Kidney tubule cell (primary cell): ENCODE data around the gene RIC3.

Source experiments
- DNase-seq: peaks from one replicate; pipeline ENCODE4 v3.0.0-alpha.2; 2018; ENCODE audit warnings: low spot score

Gene RIC3

DNA sequence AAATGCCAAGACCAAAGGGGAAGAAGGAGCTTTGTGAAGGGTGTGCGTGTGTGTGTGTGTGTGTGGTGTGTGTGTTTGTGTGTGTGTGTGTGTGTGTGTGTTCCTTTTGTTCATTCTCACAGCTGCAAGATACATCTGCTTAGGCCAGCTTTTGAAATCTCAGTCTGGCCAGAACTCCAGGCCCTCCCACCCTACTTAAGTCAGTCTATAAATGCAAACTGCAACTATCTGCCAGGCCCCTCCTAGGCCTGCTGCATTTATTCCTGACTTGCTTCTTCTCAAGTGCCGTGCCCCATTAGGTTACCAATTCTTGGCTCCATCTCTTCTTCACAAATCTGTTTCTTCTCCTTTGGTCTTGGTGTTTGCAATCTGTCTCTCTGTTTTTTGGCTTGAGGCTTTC lies 21.6 kb upstream of the RIC3 start:
- DNase-seq: no peak

GRCh38 chr11:8186429-8186828 lies 17.6 kb upstream of the RIC3 start:
- no peak for DNase-seq

- DNase-seq: no peak
These were observed 14.3 kb upstream of the RIC3 start for GRCh38 chr11:8183111-8183510.

DNA sequence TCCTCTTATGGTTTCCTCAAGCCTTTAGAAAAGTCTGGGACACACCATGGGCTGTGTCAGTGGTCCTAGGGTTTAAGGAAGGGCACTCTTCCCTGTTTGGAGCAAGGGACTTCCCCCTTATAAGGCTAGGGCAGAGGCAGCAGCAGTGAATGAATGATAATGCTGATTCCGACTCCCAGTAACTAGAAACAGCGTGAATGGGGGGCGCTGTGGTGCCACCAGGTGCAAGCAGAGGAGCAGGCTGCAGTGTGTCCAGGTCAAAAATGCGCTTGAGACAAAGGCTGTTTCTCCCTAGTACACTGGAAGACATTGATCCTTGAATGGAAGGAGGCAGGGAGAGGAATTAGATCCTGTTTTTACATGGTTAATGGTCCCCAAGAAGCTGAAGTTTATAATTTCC lies 11.6 kb upstream of the RIC3 start:
- DNase-seq: no peak

- no peak for DNase-seq
These were observed 9.5 kb upstream of the RIC3 start for GRCh38 chr11:8178297-8178696.

GRCh38 chr11:8177136-8177535 lies 8.3 kb upstream of the RIC3 start:
- no peak for DNase-seq

DNA sequence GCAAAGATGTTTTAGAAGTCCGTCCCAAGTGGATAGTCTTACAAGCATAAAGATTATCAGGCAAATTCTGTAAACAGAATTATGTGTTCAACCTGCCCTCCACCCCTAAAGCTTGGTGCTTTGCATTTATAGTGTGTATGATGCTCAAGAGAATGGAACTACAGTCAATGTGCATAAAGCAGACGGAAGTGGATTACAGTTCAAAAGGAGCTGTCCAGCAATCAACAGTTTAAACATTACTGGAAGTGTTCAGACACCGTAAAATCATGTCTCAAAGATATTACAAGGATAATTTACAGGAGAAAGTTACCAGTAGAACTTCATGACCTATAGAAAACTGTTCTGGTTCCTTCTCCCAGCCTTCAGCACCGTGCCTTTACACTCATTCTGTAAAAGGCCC lies 1.0 kb downstream of the RIC3 start:
- peak; percentile 28 for DNase-seq

- DNase-seq: peak; percentile 4
These were observed 4.1 kb downstream of the RIC3 start for GRCh38 chr11:8164746-8165145.

GRCh38 chr11:8161627-8162304 lies 7.1 kb downstream of the RIC3 start:
- DNase-seq: peak; percentile 80

DNA sequence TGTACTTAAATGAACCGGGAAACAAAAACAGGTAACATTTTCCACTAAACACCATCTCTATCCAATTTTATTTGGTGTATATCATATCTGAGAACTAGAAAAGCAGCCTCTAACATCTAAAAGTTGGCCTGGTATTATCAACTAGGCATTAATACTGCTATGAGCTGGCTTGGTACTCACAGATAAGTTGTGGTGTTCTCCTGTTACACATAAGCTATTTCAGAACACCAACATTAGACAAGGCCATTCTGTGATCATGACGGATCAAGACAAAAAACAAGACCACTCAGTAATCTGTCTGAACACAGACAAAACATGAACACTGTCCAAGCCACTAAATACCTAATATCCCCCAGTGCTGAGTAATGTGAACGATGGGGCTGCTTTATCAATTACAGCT lies 11.9 kb downstream of the RIC3 start:
- DNase-seq: no peak

DNA sequence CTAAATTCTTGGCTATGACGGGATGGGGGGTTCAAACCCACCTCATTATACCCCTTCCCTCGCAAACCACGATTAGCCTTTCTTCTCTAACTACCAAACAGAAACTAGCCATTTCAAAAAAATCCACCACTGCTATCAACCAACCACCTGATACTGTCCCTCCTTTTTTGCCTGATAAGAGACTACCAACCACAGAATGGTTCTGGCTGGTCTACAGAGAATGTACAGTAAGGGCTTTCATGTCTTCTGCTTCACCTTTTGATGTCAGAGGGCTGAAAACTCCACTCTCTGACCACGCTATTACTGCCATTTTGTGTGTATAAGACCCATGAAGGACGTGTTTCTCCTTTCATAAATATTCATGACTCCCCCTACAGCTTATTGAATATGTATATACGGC lies 19.1 kb downstream of the RIC3 start:
- DNase-seq: no peak

DNA sequence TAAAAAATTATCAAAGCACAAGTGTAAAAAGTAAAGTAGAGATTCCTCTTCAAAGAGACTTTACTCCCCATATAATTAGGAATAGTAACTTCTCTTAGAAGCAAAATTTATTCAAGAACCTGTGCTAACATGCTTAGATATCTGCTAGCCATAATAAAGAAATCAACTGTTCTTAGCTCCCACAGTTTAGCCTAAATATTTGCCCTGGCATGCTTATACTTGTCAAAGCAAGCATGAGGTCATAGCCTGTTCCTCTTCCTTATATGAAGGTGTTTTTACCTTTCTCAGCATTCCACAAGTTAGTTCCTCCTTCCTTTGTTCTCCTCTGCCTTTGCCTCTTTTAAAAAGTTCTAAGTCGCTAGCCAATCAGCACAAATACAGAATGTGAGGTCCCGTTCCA lies 30.3 kb downstream of the RIC3 start:
- peak; percentile 31 for DNase-seq

- DNase-seq: no peak
These were observed 41.4 kb downstream of the RIC3 start for GRCh38 chr11:8127447-8127846.

DNA sequence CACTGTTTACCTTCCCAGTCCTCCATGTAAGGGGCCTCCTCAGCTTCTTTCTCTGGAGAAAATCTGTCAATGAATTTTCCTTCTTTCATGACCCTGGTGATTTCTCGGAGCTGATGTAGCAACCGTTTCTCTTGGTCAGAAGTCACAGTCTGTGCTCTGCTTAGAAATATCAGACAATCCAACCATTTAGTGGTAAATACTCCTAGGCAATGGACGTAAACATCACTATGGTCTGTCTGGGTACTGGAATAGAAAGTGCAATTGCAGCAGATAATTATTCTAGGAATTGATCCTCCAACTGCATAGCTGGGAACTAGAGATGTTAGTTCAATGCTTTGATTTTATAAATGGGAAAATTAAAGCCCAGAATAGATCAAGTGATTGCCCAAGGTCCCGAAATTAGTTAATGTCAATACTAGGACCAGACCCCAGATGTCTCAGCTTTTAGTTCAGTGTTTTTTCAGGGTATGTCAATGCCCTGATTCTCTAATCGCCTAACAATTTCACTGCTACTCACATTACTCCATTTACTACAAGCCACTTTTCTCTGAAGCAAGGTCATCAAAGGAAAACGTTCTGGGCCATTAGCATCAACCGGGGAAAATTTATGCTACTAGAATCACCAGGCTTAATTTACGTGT lies 42.1 kb downstream of the RIC3 start:
- DNase-seq: no peak

GRCh38 chr11:8122173-8122764 lies 46.6 kb downstream of the RIC3 start:
- DNase-seq: no peak

- DNase-seq: no peak
These were observed 57.2 kb downstream of the RIC3 start for GRCh38 chr11:8111636-8112035.

GRCh38 chr11:8110396-8110795 lies 58.4 kb downstream of the RIC3 start:
- DNase-seq: no peak

DNA sequence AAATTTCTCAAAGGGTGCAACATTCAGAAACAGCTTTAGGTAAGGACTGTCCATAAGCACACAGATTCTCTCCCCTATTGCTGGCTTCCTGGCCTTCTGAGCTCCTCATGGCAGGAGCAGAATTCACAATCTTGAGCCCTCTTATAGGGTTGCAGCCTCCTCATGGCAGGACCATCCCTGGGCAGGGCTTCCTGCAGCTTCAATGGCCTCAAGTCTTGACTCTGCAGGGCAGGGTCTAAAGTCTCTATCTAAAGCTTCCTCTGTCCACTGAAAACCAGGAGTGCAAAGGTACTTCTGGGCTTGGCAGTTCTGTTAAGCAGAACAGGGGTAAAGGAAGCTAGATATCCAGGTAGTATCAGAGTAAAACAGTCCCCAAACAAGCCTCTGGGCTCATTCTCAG lies 59.1 kb downstream of the RIC3 start:
- DNase-seq: no peak

DNA sequence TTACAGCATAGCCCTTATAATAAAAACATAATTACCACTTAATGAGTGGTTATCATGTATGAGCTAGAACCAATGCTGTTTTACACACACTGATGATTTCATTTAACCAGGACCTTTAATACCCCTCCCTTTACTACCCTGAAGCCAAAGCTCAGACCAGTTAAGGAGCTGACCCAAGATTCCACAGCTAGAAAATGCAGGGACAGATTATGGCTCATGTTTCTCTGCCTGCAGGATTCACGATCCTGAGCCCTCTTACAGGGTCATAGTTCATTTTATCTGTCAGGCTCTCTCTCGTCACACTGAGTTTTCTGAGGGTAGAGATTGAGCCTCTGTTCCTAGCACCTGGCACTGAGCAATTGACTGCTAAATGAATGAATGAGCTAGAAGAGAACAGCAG lies 60.4 kb downstream of the RIC3 start:
- no peak for DNase-seq

GRCh38 chr11:8107642-8108041 lies 61.2 kb downstream of the RIC3 start:
- no peak for DNase-seq

- no peak for DNase-seq
These were observed 62.1 kb downstream of the RIC3 start for GRCh38 chr11:8106679-8107078.

GRCh38 chr11:8105666-8106065 lies 63.2 kb downstream of the RIC3 start:
- DNase-seq: no peak

- DNase-seq: no peak
These were observed 63.7 kb downstream of the RIC3 start for GRCh38 chr11:8105133-8105532.

DNA sequence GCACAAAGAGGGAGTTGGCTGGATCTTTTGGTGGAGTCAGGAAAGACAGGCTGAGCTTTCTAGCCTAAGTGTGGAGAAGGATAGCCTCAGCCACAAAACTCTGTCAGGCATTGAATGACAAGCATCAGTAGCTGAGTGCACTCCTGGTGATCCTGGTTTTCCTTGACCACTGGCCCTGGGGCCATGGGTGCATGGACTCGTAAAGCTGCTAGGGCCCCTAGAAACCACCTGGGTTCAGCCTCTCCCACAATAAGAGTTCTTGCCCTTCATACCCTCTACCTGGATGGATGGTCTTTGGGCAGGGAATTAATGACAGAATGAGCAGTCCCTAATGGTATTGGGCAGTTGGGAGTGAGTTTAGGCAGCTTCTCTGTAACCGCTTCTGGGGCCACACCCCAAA lies 64.9 kb downstream of the RIC3 start:
- no peak for DNase-seq
